HEK293T (cell line): ENCODE data around the gene TEAD2.

Experiments
- BHLHE40 ChIP-seq: fragments of 450-650 bp; IDR thresholded peaks from 2 replicates; pipeline ENCODE4 v1.6.1; 2016; ENCODE audit warnings: mild to moderate bottlenecking, moderate library complexity, borderline replicate concordance
- ELF4 ChIP-seq: fragments of 450-650 bp; IDR thresholded peaks from 2 replicates; pipeline ENCODE4 v1.6.1; 2017; ENCODE audit warnings: antibody characterized with exemption
- FOXA1 ChIP-seq: fragments of 450-650 bp; IDR thresholded peaks from 2 replicates; pipeline ENCODE4 v1.6.1; 2016; ENCODE audit warnings: mild to moderate bottlenecking
- FOXM1 ChIP-seq: fragments of 450-650 bp; IDR thresholded peaks from 2 replicates; pipeline ENCODE4 v1.6.1; 2017; ENCODE audit warnings: mild to moderate bottlenecking, borderline replicate concordance
- L3MBTL2 ChIP-seq: fragments of 450-650 bp; conservative IDR thresholded peaks from 2 replicates; pipeline ENCODE4 v1.6.1; 2016; ENCODE audit warnings: mild to moderate bottlenecking
- LEF1 ChIP-seq: fragments of 450-650 bp; IDR thresholded peaks from 2 replicates; pipeline ENCODE4 v1.6.1; 2017; ENCODE audit warnings: mild to moderate bottlenecking, borderline replicate concordance
- SP1 ChIP-seq: fragments of 450-650 bp; IDR thresholded peaks from 2 replicates; pipeline ENCODE4 v1.6.1; 2017
- SUZ12 ChIP-seq: fragments of 450-650 bp; IDR thresholded peaks from 2 replicates; pipeline ENCODE4 v1.6.1; 2016; ENCODE audit warnings: mild to moderate bottlenecking
- ZNF384 ChIP-seq: fragments of 450-650 bp; IDR thresholded peaks from 2 replicates; pipeline ENCODE4 v1.6.1; 2016
- TF ChIP-seq, protein P1 (sequence below): fragments of 450-650 bp; IDR thresholded peaks from 2 replicates; pipeline ENCODE4 v1.6.1; 2016

DNA sequence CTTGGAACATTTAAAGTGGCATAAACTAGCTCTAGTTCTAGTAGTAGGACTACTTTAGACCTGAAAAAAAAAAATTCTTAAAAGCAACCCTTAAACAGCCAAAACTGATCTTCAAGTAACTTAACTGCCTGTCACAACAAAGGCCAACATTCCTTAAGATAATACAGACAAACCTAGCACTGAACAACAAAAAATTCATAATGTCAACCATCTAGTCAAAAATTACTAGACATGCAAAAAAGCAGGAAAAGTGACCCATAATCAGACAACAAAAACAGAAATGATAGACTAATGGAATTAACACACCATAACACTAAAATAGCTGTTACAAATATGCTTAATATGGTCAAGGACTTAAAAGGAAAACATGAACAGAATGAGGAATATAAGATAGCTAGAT, 43.9 kb downstream of the TEAD2 start:
- TF ChIP-seq FOXM1 (no peak), L3MBTL2 (no peak), ZNF384 (no peak), FOXA1 (no peak), SP1 (no peak), SUZ12 (no peak), BHLHE40 (no peak), ELF4 (no peak), LEF1 (no peak)
- TF ChIP-seq, protein P1, sequence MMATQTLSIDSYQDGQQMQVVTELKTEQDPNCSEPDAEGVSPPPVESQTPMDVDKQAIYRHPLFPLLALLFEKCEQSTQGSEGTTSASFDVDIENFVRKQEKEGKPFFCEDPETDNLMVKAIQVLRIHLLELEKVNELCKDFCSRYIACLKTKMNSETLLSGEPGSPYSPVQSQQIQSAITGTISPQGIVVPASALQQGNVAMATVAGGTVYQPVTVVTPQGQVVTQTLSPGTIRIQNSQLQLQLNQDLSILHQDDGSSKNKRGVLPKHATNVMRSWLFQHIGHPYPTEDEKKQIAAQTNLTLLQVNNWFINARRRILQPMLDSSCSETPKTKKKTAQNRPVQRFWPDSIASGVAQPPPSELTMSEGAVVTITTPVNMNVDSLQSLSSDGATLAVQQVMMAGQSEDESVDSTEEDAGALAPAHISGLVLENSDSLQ, result no peak
